ENCODE measurements around the gene IL9R. TPM values are rescaled to one million over a fixed set of nuclear protein-coding genes. Genes with fewer than 3 reads are reported as not detected.

IL9R gene
- total and polyA plus RNA-seq, 9 of the 15 experiments (the other 6 are each of a cell fraction or from before 2014, with no cell fraction given): 0.58 to 2.7 (median 1.6) TPM

GRCh38 chrX:156008915-156009314 is 11.4 kb downstream of the IL9R start (continued):
- TF ChIP-seq, protein P1, sequence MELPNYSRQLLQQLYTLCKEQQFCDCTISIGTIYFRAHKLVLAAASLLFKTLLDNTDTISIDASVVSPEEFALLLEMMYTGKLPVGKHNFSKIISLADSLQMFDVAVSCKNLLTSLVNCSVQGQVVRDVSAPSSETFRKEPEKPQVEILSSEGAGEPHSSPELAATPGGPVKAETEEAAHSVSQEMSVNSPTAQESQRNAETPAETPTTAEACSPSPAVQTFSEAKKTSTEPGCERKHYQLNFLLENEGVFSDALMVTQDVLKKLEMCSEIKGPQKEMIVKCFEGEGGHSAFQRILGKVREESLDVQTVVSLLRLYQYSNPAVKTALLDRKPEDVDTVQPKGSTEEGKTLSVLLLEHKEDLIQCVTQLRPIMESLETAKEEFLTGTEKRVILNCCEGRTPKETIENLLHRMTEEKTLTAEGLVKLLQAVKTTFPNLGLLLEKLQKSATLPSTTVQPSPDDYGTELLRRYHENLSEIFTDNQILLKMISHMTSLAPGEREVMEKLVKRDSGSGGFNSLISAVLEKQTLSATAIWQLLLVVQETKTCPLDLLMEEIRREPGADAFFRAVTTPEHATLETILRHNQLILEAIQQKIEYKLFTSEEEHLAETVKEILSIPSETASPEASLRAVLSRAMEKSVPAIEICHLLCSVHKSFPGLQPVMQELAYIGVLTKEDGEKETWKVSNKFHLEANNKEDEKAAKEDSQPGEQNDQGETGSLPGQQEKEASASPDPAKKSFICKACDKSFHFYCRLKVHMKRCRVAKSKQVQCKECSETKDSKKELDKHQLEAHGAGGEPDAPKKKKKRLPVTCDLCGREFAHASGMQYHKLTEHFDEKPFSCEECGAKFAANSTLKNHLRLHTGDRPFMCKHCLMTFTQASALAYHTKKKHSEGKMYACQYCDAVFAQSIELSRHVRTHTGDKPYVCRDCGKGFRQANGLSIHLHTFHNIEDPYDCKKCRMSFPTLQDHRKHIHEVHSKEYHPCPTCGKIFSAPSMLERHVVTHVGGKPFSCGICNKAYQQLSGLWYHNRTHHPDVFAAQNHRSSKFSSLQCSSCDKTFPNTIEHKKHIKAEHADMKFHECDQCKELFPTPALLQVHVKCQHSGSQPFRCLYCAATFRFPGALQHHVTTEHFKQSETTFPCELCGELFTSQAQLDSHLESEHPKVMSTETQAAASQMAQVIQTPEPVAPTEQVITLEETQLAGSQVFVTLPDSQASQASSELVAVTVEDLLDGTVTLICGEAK (IDR thresholded peaks at IDR 0.05): no peak
- TF ChIP-seq, protein P1 (CRISPR knock-in tag; IDR thresholded peaks at IDR 0.05): no peak
- TF ChIP-seq MLX (CRISPR knock-in tag; conservative IDR thresholded peaks at IDR 0.05): no peak
- peak; percentile 27 for TF ChIP-seq ASH1L (IDR thresholded peaks at IDR 0.05; ENCODE audit: borderline replicate concordance, low read depth, partially characterized antibody)
- no peak for TF ChIP-seq FUS (optimal IDR thresholded peaks at IDR 0.05; ENCODE audit: low read depth, low read length)
- TF ChIP-seq ZNF512 (tag; IDR thresholded peaks at IDR 0.05): no peak
- no peak for TF ChIP-seq ZBED1 (IDR thresholded peaks at IDR 0.05)
- TF ChIP-seq CREM (IDR thresholded peaks at IDR 0.05; ENCODE audit: low read depth): no peak
- TF ChIP-seq DIDO1 (tag; IDR thresholded peaks at IDR 0.05; ENCODE audit: low read depth): no peak
- TF ChIP-seq GABPA (tag; conservative IDR thresholded peaks at IDR 0.05; ENCODE audit: low read depth): no peak
- no peak for TF ChIP-seq GTF3C2 (IDR thresholded peaks at IDR 0.05; ENCODE audit: borderline replicate concordance, extremely low read depth, insufficient read length)
- no peak for TF ChIP-seq TBP (optimal IDR thresholded peaks at IDR 0.05; ENCODE audit: low read depth, low read length)
- no peak for TF ChIP-seq ZBTB34 (CRISPR knock-in tag; IDR thresholded peaks at IDR 0.05)
